SK-N-MC (cell line): ENCODE data around the gene MARK2.

Experiments used
- EZH2 ChIP-seq: fragments of 200-600 bp; sonication (generic); IDR thresholded peaks from one replicate; pipeline ENCODE4 v1.6.1; 2017; ENCODE audit warnings: antibody characterized with exemption
- POLR2AphosphoS5 ChIP-seq: IDR thresholded peaks from 2 replicates; pipeline ENCODE4 v1.6.1; 2012; ENCODE audit warnings: mild to moderate bottlenecking, low read depth, low read length, borderline replicate concordance

DNA sequence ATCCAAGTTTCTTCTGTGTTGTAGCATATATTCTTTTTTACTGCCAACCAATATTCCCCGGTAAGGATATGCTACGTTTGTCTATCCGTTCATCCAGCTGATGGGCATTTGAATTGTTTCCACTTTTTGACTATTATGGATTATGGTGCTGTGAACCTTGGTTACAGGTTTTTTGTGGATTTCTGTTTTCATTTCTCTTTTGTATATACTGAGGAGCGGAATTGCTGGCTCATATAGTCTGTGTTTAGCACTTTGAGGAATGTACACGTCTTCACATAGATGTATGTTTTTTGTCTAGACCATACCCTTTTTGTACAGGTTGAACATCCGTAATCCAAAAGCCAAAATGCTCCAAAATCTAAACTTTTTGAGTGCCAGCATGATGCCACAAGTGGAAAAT is 54.4 kb downstream of the MARK2 start:
- TF ChIP-seq POLR2AphosphoS5 (no peak), EZH2 (no peak)
